CD14-positive monocyte (primary cell): ENCODE measurements around the gene CDK19. TPM values are rescaled to one million over a fixed set of nuclear protein-coding genes. Genes with fewer than 3 reads are reported as not detected.

Source experiments
- DNase-seq, 3 donors: peaks; one replicate each; pipeline ENCODE4 v3.0.0-alpha.2; 2011 to 2022
- H2AFZ ChIP-seq: 2 replicates; pipeline ENCODE4 v1.6.0; 2012; ENCODE audit warnings: mild to moderate bottlenecking, low read depth, low read length, inconsistent platforms; ENCODE audit not compliant: insufficient read depth, poor library complexity, severe bottlenecking
- H3K27ac ChIP-seq, 2 donors: 1 replicate in 1 of 2; 2 replicates in 1 of 2; pipeline ENCODE4 v1.5.1; 2012 to 2013; ENCODE audit warnings: low read length in 2 of 2, control low read depth in 1 of 2, inconsistent platforms in 1 of 2, low read depth in 1 of 2, mild to moderate bottlenecking in 1 of 2
- H3K27me3 ChIP-seq, 2 donors: one replicate each; pipeline versions ENCODE4 v1.6.0 to v1.6.1; 2011 to 2013; ENCODE audit warnings: low read length in 2 of 2; ENCODE audit not compliant: control insufficient read depth in 2 of 2, insufficient read depth in 2 of 2
- H3K36me3 ChIP-seq, 2 donors: replicated peaks in 1 of 2; 1 replicate in 1 of 2; 2 replicates in 1 of 2; pipeline versions ENCODE4 v1.5.1 to v1.6.1; 2012 to 2013; ENCODE audit warnings: low read length in 2 of 2, control low read depth in 1 of 2, inconsistent platforms in 1 of 2, mild to moderate bottlenecking in 1 of 2; ENCODE audit not compliant: insufficient read depth in 2 of 2, control insufficient read depth in 1 of 2
- H3K4me1 ChIP-seq, 2 donors: 1 replicate in 1 of 2; 2 replicates in 1 of 2; pipeline versions ENCODE4 v1.5.1 to v1.6.1; 2012 to 2013; ENCODE audit warnings: low read length in 2 of 2, control low read depth in 1 of 2, inconsistent platforms in 1 of 2, mild to moderate bottlenecking in 1 of 2, moderate library complexity in 1 of 2; ENCODE audit not compliant: insufficient read depth in 2 of 2, control insufficient read depth in 1 of 2
- H3K4me2 ChIP-seq: replicated peaks from 2 replicates; pipeline ENCODE3; 2012; ENCODE audit warnings: low read length, moderate library complexity, mild to moderate bottlenecking; ENCODE audit not compliant: poor library complexity, severe bottlenecking; ENCODE audit errors: extremely low read depth
- H3K4me3 ChIP-seq, 3 experiments: fragments of 200-600 bp in 1 of 3; sonication (generic) in 1 of 3; replicated peaks in 1 of 3; 1 replicate in 2 of 3; 2 replicates in 1 of 3; pipeline ENCODE4 v1.5.1; 2011 to 2013; ENCODE audit warnings: low read length in 3 of 3, mild to moderate bottlenecking in 3 of 3, control low read depth in 2 of 3, low read depth in 2 of 3, inconsistent platforms in 1 of 3, moderate library complexity in 1 of 3
- H3K79me2 ChIP-seq: 2 replicates; pipeline ENCODE4 v1.6.0; 2012; ENCODE audit warnings: mild to moderate bottlenecking, control low read depth, inconsistent platforms, low read length, moderate library complexity; ENCODE audit not compliant: insufficient read depth
- H3K9ac ChIP-seq: 2 replicates; pipeline ENCODE4 v1.6.0; 2017; ENCODE audit warnings: low read length, mild to moderate bottlenecking; ENCODE audit not compliant: insufficient read depth, poor library complexity, severe bottlenecking
- H3K9me3 ChIP-seq, 2 donors: replicated peaks in 1 of 2; 1 replicate in 1 of 2; 2 replicates in 1 of 2; pipeline versions ENCODE4 v1.5.1 to v1.6.1; 2012 to 2013; ENCODE audit warnings: low read length in 2 of 2, control low read depth in 1 of 2; ENCODE audit not compliant: control insufficient read depth in 1 of 2, insufficient read depth in 1 of 2
- H4K20me1 ChIP-seq: 2 replicates; pipeline ENCODE4 v1.6.0; 2012; ENCODE audit warnings: mild to moderate bottlenecking, low read length, control low read depth, moderate library complexity; ENCODE audit not compliant: insufficient read depth
- H3K27ac Mint-ChIP-seq, 7 donors: one replicate each; pipeline ENCODE4 v1.8.0; 2020; ENCODE audit warnings: mild to moderate bottlenecking in 7 of 7, mixed read lengths in 7 of 7, moderate library complexity in 6 of 7, inconsistent platforms in 2 of 7
- H3K27me3 Mint-ChIP-seq, 3 donors: one replicate each; pipeline ENCODE4 v1.8.0; 2021 to 2022; ENCODE audit warnings: low read depth in 3 of 3, mild to moderate bottlenecking in 3 of 3, mixed read lengths in 3 of 3, moderate library complexity in 3 of 3, inconsistent platforms in 1 of 3
- H3K36me3 Mint-ChIP-seq, 2 donors: one replicate each; pipeline ENCODE4 v1.8.0; 2020; ENCODE audit warnings: mixed read lengths in 2 of 2, inconsistent platforms in 1 of 2, mild to moderate bottlenecking in 1 of 2
- H3K4me1 Mint-ChIP-seq: one replicate; pipeline ENCODE4 v1.8.0; 2020; ENCODE audit warnings: mild to moderate bottlenecking, mixed read lengths
- H3K4me3 Mint-ChIP-seq, 2 donors: one replicate each; pipeline ENCODE4 v1.8.0; 2020; ENCODE audit warnings: mild to moderate bottlenecking in 2 of 2, mixed read lengths in 2 of 2, moderate library complexity in 1 of 2
- H3K9me3 Mint-ChIP-seq, 7 donors: one replicate each; pipeline ENCODE4 v1.8.0; 2020 to 2022; ENCODE audit warnings: mixed read lengths in 7 of 7, mild to moderate bottlenecking in 6 of 7, moderate library complexity in 6 of 7, inconsistent platforms in 2 of 7
- CTCF ChIP-seq: fragments of 200-600 bp; IDR thresholded peaks from one replicate; pipeline ENCODE4 v1.8.0; 2022; ENCODE audit warnings: antibody characterized with exemption, mild to moderate bottlenecking
- WGBS: methylation state at CpG from one replicate; pipeline ENCODE4 v1.1.5; 2013; ENCODE audit warnings: missing lambda C conversion rate; ENCODE audit not compliant: insufficient coverage; 5-methylcytosine and 5-hydroxymethylcytosine counted together
- intact Hi-C, 2 donors: fragments of 100-400 bp; cut with micrococcal nuclease; formaldehyde crosslinking; loops; one replicate each; pipeline versions ENCODE4 v1.15.0 to v1.15.1; 2023
- polyA plus RNA-seq, 3 donors: library from polyadenylated mRNA; depleted of rRNA in 1 of 3; unstranded in 2 of 3; stranded (reverse) in 1 of 3; fragments of 300-500 nt in 2 of 3; fragments of >200 nt in 1 of 3; fragmentation: Illumina TruSeq in 2 of 3; gene quantifications; 1 replicate in 2 of 3; 2 replicates in 1 of 3; pipeline ENCODE4 v1.2.3, GENCODE V29; 2012 to 2021

Gene CDK19
- polyA plus RNA-seq, 3 donors = 2.7 to 12.0 (median 3.9) TPM

GRCh38 chr6:110672122-110672521, 143.1 kb downstream of the CDK19 start:
- Histone ChIP-seq H3K9me3 (no peaks in the 10 kb centered on the region), H3K36me3 (peaks cover 0 to 24% of the 10 kb centered on the region in 2 donors), H3K27me3 (no peaks in the 10 kb centered on the region), H3K9ac (no peak overlapping the region), H3K4me2 (no peak overlapping the region), H3K27ac (no peak overlapping the region), H3K79me2 (peaks cover 6% of the 10 kb centered on the region), H3K4me3 (no peak overlapping the region), H2AFZ (no peak overlapping the region), H3K4me1 (no peaks in the 10 kb centered on the region), H4K20me1 (no peaks in the 10 kb centered on the region)
- intact Hi-C loops = no loop called here
- Mint-ChIP-seq H3K27ac (peak overlapping the region in 1 of 7 donors; percentile 64), H3K4me3 (no peak overlapping the region), H3K4me1 (no peaks in the 10 kb centered on the region), H3K27me3 (no peaks in the 10 kb centered on the region), H3K36me3 (peaks cover 16 to 31% of the 10 kb centered on the region in 2 donors), H3K9me3 (no peaks in the 10 kb centered on the region)
- TF ChIP-seq CTCF = no peak
- WGBS = 100% methylated on average over 1 of the region's 2 CpGs
- DNase-seq = no peak

GRCh38 chr6:110671447-110671846, 143.8 kb downstream of the CDK19 start:
- no peaks in the 10 kb centered on the region for H4K20me1 ChIP-seq
- H3K4me3 Mint-ChIP-seq = no peak overlapping the region
- TF ChIP-seq CTCF = no peak
- no peak for DNase-seq
- no peaks in the 10 kb centered on the region for H3K27me3 Mint-ChIP-seq
- no peaks in the 10 kb centered on the region for H3K4me1 ChIP-seq
- intact Hi-C loops = no loop called here
- H3K4me1 Mint-ChIP-seq = no peaks in the 10 kb centered on the region
- H3K9me3 ChIP-seq = no peaks in the 10 kb centered on the region
- H3K4me3 ChIP-seq = no peak overlapping the region
- no peak overlapping the region for H3K4me2 ChIP-seq
- no peak overlapping the region for H3K9ac ChIP-seq
- peak overlapping the region in 1 of 7 donors; percentile 64 for H3K27ac Mint-ChIP-seq
- peaks cover 6% of the 10 kb centered on the region for H3K79me2 ChIP-seq
- H3K36me3 ChIP-seq = peaks cover 0 to 19% of the 10 kb centered on the region in 2 donors
- H3K27ac ChIP-seq = no peak overlapping the region
- H3K36me3 Mint-ChIP-seq = peaks cover 17 to 31% of the 10 kb centered on the region in 2 donors
- H3K9me3 Mint-ChIP-seq = no peaks in the 10 kb centered on the region
- H3K27me3 ChIP-seq = no peaks in the 10 kb centered on the region
- H2AFZ ChIP-seq = no peak overlapping the region
